A549 (cell line): ENCODE results near the gene FKBP3. TPM values are rescaled to one million over a fixed set of nuclear protein-coding genes. Genes with fewer than 3 reads are reported as not detected.

Experiments used
- ATAC-seq, 2 experiments: fragments of 200-7000 bp in 1 of 2; fragments of >200 bp in 1 of 2; cut with Nextera tagmentation in 1 of 2; cut with Tn5 transposase in 1 of 2; 3 replicates each; pipeline versions ENCODE4 v1.8.0 to v1.9.1; 2018 to 2020; ENCODE audit warnings: mild to moderate bottlenecking in 1 of 2, moderate library complexity in 1 of 2
- CTCF ChIA-PET: fragments of 300-600 bp; sonication (Branson Sonifier 250); formaldehyde crosslinking; extraction: SDS; loops from one replicate; lab custom pipeline; 2021; ENCODE audit warnings: antibody characterized with exemption, inconsistent platforms; lab: Yijun Ruan, JAX
- POLR2A ChIA-PET: fragments of 350-600 bp; formaldehyde crosslinking; extraction: SDS; loops from one replicate; lab custom pipeline; 2021; ENCODE audit warnings: antibody characterized with exemption, inconsistent platforms; lab: Yijun Ruan, JAX
- DNase-seq, 2 experiments: peaks; one replicate each; pipeline versions ENCODE4 v3.0.0 to v3.0.0-alpha.2; 2011 to 2016; ENCODE audit warnings: low read depth in 1 of 2, low spot score in 1 of 2
- FAIRE-seq: peaks from 2 replicates; lab custom pipeline; 2011; peaks lifted over from hg19 to GRCh38; lab: Jason Lieb, UNC
- H3K27ac ChIP-seq, 2 experiments: fragments of >200 bp; sonication (Bioruptor Twin); formaldehyde crosslinking; 3 replicates each; pipeline ENCODE4 v1.5.1; 2016 to 2017
- H3K4me1 ChIP-seq: fragments of >200 bp; sonication (Bioruptor Twin); formaldehyde crosslinking; 3 replicates; pipeline ENCODE4 v1.6.1; 2016
- H3K4me2 ChIP-seq: fragments of >200 bp; sonication (Bioruptor Twin); formaldehyde crosslinking; 3 replicates; pipeline ENCODE4 v1.6.1; 2016
- H3K4me3 ChIP-seq: fragments of >200 bp; sonication (Bioruptor Twin); formaldehyde crosslinking; 3 replicates; pipeline ENCODE4 v1.5.1; 2016
- H3K9me3 ChIP-seq: fragments of >200 bp; sonication (Bioruptor Twin); formaldehyde crosslinking; 3 replicates; pipeline ENCODE4 v1.6.1; 2016
- CBX2 ChIP-seq: fragments of 200-600 bp; sonication (generic); IDR thresholded peaks from 2 replicates; pipeline ENCODE4 v1.6.1; 2016; ENCODE audit warnings: low read depth, mild to moderate bottlenecking, borderline replicate concordance
- CBX8 ChIP-seq: fragments of 200-600 bp; sonication (generic); IDR thresholded peaks from 2 replicates; pipeline ENCODE4 v1.6.1; 2016
- EP300 ChIP-seq, 2 experiments: fragments of >200 bp; sonication (Bioruptor Twin); formaldehyde crosslinking; IDR thresholded peaks; 2 replicates in 1 of 2; 3 replicates in 1 of 2; pipeline ENCODE4 v1.6.1; 2016 to 2017
- FOSL2 ChIP-seq, 2 experiments: fragments of 450-650 bp in 1 of 2; fragments of >200 bp in 1 of 2; sonication (Bioruptor Twin) in 1 of 2; formaldehyde crosslinking; IDR thresholded peaks; 2 replicates each; pipeline versions ENCODE4 v1.5.0 to v1.6.1; 2016 to 2020; ENCODE audit warnings: mild to moderate bottlenecking in 1 of 2, moderate library complexity in 1 of 2
- HDAC2 ChIP-seq: fragments of 200-600 bp; sonication (generic); IDR thresholded peaks from 2 replicates; pipeline ENCODE4 v1.6.1; 2016
- HOXB13 ChIP-seq: fragments of 250-450 bp; sonication (Bioruptor Pico); IDR thresholded peaks from 2 replicates; pipeline ENCODE4 v1.5.0; 2020; ENCODE audit warnings: low read depth, mild to moderate bottlenecking, moderate library complexity
- JUN ChIP-seq, 2 experiments: fragments of >200 bp; sonication (Bioruptor Twin); formaldehyde crosslinking; IDR thresholded peaks; 2 replicates in 1 of 2; 3 replicates in 1 of 2; pipeline ENCODE4 v1.6.1; 2016 to 2017
- KDM5A ChIP-seq: fragments of 200-600 bp; sonication (generic); IDR thresholded peaks from 2 replicates; pipeline ENCODE4 v1.6.1; 2016; ENCODE audit warnings: antibody characterized with exemption, mild to moderate bottlenecking
- MAZ ChIP-seq: fragments of 150-350 bp; IDR thresholded peaks from 2 replicates; pipeline ENCODE4 v1.6.1; 2014; ENCODE audit warnings: antibody characterized with exemption, low read depth, low read length, borderline replicate concordance
- NR3C1 ChIP-seq: fragments of >200 bp; sonication (Bioruptor Twin); formaldehyde crosslinking; IDR thresholded peaks from 3 replicates; pipeline ENCODE4 v1.6.1; 2017
- POLR2A ChIP-seq: IDR thresholded peaks from 2 replicates; pipeline ENCODE4 v1.6.1; 2012; ENCODE audit warnings: mild to moderate bottlenecking, low read length
- RAD21 ChIP-seq, 2 experiments: fragments of >200 bp in 1 of 2; sonication (Bioruptor Twin) in 1 of 2; formaldehyde crosslinking in 1 of 2; IDR thresholded peaks in 1 of 2; conservative IDR thresholded peaks in 1 of 2; 2 replicates in 1 of 2; 3 replicates in 1 of 2; pipeline ENCODE4 v1.6.1; 2012 to 2018; ENCODE audit warnings: inconsistent platforms in 1 of 2
- RARB ChIP-seq: fragments of 250-450 bp; sonication (Bioruptor Pico); IDR thresholded peaks from 2 replicates; pipeline ENCODE4 v1.8.0; 2021; ENCODE audit warnings: mild to moderate bottlenecking, moderate library complexity
- RFX5 ChIP-seq: fragments of 450-650 bp; IDR thresholded peaks from 2 replicates; pipeline ENCODE4 v1.7.1; 2014; ENCODE audit warnings: antibody characterized with exemption, mild to moderate bottlenecking, moderate library complexity
- SMC3 ChIP-seq: fragments of >200 bp; sonication (Bioruptor Twin); formaldehyde crosslinking; IDR thresholded peaks from 3 replicates; pipeline ENCODE4 v1.6.1; 2018; ENCODE audit warnings: inconsistent platforms
- TFCP2L1 ChIP-seq: fragments of 250-450 bp; sonication (Bioruptor Pico); IDR thresholded peaks from 2 replicates; pipeline ENCODE4 v1.5.0; 2021; ENCODE audit warnings: mild to moderate bottlenecking
- TP53 ChIP-seq: fragments of 250-450 bp; sonication (Bioruptor Pico); IDR thresholded peaks from 2 replicates; pipeline ENCODE4 v1.5.0; 2021; ENCODE audit warnings: mild to moderate bottlenecking, moderate library complexity
- WGBS: methylation state at CpG from one replicate; pipeline ENCODE4 v1.1.6; 2017; ENCODE audit errors: missing lambda C conversion rate; 5-methylcytosine and 5-hydroxymethylcytosine counted together
- polyA plus RNA-seq, 4 experiments: library from polyadenylated mRNA; depleted of rRNA in 3 of 4; stranded (reverse); fragments of >200 nt; fragmentation: RNase III in 1 of 4; extraction: RNeasy Plus Mini Kit Qiagen cat#74134 plus additional on column Dnase treatment in 1 of 4; gene quantifications; 2 replicates in 3 of 4; 3 replicates in 1 of 4; pipeline ENCODE4 v1.2.3, GENCODE V29; 2011 to 2017
- TF ChIP-seq, protein P1 (sequence below): IDR thresholded peaks from 2 replicates; pipeline ENCODE4 v1.6.1; 2012; ENCODE audit warnings: low read depth, borderline replicate concordance
- TF ChIP-seq, protein P2 (sequence below): fragments of >200 bp; sonication (Bioruptor Twin); formaldehyde crosslinking; IDR thresholded peaks from 3 replicates; pipeline ENCODE4 v1.6.1; 2016
- TF ChIP-seq, protein P3 (sequence below): fragments of 250-450 bp; sonication (Bioruptor Pico); IDR thresholded peaks from 2 replicates; pipeline ENCODE4 v1.5.0; 2021; ENCODE audit warnings: mild to moderate bottlenecking, moderate library complexity, borderline replicate concordance
- TF ChIP-seq, protein P4 (sequence below): fragments of >200 bp; sonication (Bioruptor Twin); formaldehyde crosslinking; IDR thresholded peaks from 3 replicates; pipeline ENCODE4 v1.5.1; 2016
- TF ChIP-seq, protein P5 (sequence below): fragments of 150-350 bp; IDR thresholded peaks from 2 replicates; pipeline ENCODE4 v1.6.1; 2014; ENCODE audit warnings: low read depth, mild to moderate bottlenecking, low read length
- TF ChIP-seq, protein P6 (sequence below): IDR thresholded peaks from 2 replicates; pipeline ENCODE4 v1.6.1; 2012

FKBP3 gene
- polyA plus RNA-seq, 2 of the 4 experiments (the other 2 are of a cell fraction): 158 to 202 TPM

DNA sequence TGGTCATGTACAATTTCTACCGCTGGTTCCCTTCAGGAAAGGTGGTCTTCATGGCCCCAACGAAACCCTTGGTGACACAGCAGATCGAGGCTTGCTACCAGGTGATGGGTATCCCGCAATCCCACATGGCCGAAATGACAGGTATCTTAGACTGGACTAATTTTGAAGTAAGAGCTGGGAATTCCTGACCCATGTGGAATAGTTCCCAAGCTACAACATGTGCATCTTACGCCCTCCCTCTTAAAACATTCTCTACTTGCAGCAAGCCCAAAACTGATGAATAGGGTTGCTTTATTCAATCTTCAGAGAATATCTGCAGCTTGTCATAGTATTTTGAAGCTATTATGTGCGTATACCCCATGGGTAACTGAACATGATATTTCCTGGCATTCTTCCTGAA, 2.1 kb upstream of the FKBP3 start:
- DNase-seq (peak in 1 of 2 experiments; percentile 6), ATAC-seq (no peak), FAIRE-seq (no peak)
- Histone ChIP-seq H3K4me3 (peak overlapping the region; percentile 78), H3K9me3 (no peaks in the 10 kb centered on the region), H3K27ac (peak overlapping the region; percentile 61 to 84; a peak in 5 of 6 replicates), H3K4me2 (peak overlapping the region; percentile 90), H3K4me1 (peaks cover 20% of the 10 kb centered on the region)
- CTCF ChIA-PET: interaction anchor here (0.6 to 1.9 kb wide), 3 partner anchors 10 to 223 kb away, joined by 3 to 11 read pairs (median 5); no protein-coding TSS in a partner anchor
- WGBS: under 1% methylated on average over 7 of the region's 7 CpGs
- TF ChIP-seq, protein P1, sequence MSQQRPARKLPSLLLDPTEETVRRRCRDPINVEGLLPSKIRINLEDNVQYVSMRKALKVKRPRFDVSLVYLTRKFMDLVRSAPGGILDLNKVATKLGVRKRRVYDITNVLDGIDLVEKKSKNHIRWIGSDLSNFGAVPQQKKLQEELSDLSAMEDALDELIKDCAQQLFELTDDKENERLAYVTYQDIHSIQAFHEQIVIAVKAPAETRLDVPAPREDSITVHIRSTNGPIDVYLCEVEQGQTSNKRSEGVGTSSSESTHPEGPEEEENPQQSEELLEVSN: no peak
- TF ChIP-seq MAZ (no peak), TP53 (no peak), FOSL2 (IDR thresholded peaks at IDR 0.05) (no peak), FOSL2 (CRISPR knock-in tag; IDR thresholded peaks at IDR 0.05) (no peak), SMC3 (no peak), RAD21 (conservative IDR thresholded peaks at IDR 0.05 in 1 of 2, IDR thresholded peaks at IDR 0.05 in 1 of 2) (no peak), NR3C1 (no peak), EP300 (IDR thresholded peaks at IDR 0.05) (no peak), HOXB13 (CRISPR knock-in tag) (no peak), KDM5A (no peak), RARB (CRISPR knock-in tag) (no peak), RFX5 (no peak), CBX2 (no peak), TFCP2L1 (CRISPR knock-in tag) (no peak)
- TF ChIP-seq, protein P2, sequence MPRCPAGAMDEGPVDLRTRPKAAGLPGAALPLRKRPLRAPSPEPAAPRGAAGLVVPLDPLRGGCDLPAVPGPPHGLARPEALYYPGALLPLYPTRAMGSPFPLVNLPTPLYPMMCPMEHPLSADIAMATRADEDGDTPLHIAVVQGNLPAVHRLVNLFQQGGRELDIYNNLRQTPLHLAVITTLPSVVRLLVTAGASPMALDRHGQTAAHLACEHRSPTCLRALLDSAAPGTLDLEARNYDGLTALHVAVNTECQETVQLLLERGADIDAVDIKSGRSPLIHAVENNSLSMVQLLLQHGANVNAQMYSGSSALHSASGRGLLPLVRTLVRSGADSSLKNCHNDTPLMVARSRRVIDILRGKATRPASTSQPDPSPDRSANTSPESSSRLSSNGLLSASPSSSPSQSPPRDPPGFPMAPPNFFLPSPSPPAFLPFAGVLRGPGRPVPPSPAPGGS: no peak
- TF ChIP-seq, protein P3, sequence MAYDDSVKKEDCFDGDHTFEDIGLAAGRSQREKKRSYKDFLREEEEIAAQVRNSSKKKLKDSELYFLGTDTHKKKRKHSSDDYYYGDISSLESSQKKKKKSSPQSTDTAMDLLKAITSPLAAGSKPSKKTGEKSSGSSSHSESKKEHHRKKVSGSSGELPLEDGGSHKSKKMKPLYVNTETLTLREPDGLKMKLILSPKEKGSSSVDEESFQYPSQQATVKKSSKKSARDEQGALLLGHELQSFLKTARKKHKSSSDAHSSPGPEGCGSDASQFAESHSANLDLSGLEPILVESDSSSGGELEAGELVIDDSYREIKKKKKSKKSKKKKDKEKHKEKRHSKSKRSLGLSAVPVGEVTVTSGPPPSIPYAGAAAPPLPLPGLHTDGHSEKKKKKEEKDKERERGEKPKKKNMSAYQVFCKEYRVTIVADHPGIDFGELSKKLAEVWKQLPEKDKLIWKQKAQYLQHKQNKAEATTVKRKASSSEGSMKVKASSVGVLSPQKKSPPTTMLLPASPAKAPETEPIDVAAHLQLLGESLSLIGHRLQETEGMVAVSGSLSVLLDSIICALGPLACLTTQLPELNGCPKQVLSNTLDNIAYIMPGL (CRISPR knock-in tag): no peak
- TF ChIP-seq, protein P4, sequence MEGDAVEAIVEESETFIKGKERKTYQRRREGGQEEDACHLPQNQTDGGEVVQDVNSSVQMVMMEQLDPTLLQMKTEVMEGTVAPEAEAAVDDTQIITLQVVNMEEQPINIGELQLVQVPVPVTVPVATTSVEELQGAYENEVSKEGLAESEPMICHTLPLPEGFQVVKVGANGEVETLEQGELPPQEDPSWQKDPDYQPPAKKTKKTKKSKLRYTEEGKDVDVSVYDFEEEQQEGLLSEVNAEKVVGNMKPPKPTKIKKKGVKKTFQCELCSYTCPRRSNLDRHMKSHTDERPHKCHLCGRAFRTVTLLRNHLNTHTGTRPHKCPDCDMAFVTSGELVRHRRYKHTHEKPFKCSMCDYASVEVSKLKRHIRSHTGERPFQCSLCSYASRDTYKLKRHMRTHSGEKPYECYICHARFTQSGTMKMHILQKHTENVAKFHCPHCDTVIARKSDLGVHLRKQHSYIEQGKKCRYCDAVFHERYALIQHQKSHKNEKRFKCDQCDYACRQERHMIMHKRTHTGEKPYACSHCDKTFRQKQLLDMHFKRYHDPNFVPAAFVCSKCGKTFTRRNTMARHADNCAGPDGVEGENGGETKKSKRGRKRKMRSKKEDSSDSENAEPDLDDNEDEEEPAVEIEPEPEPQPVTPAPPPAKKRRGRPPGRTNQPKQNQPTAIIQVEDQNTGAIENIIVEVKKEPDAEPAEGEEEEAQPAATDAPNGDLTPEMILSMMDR: no peak
- POLR2A ChIA-PET: interaction anchor here (0.6 to 1.7 kb wide), 4 partner anchors 10 to 175 kb away, joined by 3 to 12 read pairs (median 6); partner anchors contain the start of genes KLHL28 and TOGARAM1

DNA sequence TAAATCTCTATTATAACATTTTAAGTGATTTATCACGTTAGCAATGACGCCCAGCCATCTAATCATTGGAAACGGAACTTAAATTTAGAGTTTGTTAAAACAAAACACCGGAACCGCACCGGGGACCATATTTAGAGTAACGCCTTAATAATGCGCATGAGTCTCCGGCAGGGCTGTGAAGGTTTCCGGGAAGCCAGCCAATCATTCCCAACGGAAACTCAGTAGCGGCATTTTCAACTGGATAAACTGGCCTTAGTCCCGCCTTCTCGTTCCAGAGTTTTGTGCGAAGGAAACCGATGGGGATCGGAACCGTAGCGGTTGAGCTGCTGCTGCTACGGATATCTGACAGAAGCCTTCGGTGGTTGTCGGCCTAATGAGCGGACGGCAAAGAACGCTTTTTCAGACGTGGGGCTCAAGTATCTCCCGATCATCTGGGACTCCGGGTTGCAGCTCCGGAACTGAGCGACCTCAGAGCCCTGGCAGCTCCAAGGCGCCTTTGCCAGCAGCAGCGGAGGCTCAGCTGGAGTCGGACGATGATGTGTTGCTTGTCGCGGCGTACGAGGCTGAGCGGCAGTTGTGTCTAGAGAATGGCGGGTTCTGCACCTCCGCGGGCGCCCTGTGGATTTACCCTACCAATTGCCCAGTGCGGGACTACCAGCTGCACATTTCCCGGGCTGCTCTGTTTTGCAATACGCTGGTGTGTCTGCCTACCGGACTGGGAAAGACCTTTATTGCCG, 1.5 kb upstream of the FKBP3 start, which contains the start of gene FANCM:
FANCM (plus strand) TSS at position 272 of the 737 bp plus-strand sequence; CDS start at position 374, 102 bp downstream.
- POLR2A ChIA-PET: interaction anchor here (0.6 to 1.7 kb wide), 3 partner anchors 49 to 239 kb away, joined by 3 to 12 read pairs (median 9); partner anchors contain the start of genes KLHL28 and TOGARAM1
- peak within 1 kb of the TSS; percentile 90 for H3K4me2 ChIP-seq
- DNase-seq (peak; percentile 89 to 98), FAIRE-seq (peak; percentile 95), ATAC-seq (peak; percentile 63 to 79)
- H3K9me3 ChIP-seq: no peaks in the 10 kb centered on the region
- peaks cover 20% of the 10 kb centered on the region for H3K4me1 ChIP-seq
- 0% methylated on average over 38 of the region's 48 CpGs for WGBS
- H3K4me3 ChIP-seq: peak within 1 kb of the TSS; percentile 78
- CTCF ChIA-PET: interaction anchor here (1.4 to 1.9 kb wide), 2 partner anchors 11 to 222 kb away, joined by 5 to 11 read pairs; no protein-coding TSS in a partner anchor
- TF ChIP-seq JUN (IDR thresholded peaks at IDR 0.05) (peak; percentile 25 to 77; a peak in 2 of 5 replicates), NR3C1 (no peak), POLR2A (peak; percentile 57), RARB (CRISPR knock-in tag) (no peak), KDM5A (peak; percentile 31; the same call in 1 of the 2 replicates), HDAC2 (0 out of 2 replicates have a peak, but pooled peaks have one; percentile 65), CBX8 (no peak)
- TF ChIP-seq, protein P2: 0 out of 3 replicates have a peak, but pooled peaks have one; percentile 28
- TF ChIP-seq, protein P5, sequence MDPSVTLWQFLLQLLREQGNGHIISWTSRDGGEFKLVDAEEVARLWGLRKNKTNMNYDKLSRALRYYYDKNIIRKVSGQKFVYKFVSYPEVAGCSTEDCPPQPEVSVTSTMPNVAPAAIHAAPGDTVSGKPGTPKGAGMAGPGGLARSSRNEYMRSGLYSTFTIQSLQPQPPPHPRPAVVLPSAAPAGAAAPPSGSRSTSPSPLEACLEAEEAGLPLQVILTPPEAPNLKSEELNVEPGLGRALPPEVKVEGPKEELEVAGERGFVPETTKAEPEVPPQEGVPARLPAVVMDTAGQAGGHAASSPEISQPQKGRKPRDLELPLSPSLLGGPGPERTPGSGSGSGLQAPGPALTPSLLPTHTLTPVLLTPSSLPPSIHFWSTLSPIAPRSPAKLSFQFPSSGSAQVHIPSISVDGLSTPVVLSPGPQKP: no peak
- TF ChIP-seq, protein P6, sequence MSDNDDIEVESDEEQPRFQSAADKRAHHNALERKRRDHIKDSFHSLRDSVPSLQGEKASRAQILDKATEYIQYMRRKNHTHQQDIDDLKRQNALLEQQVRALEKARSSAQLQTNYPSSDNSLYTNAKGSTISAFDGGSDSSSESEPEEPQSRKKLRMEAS: peak; percentile 81
- H3K27ac ChIP-seq: peak within 1 kb of the TSS; percentile 79 to 84
